Cardiac septum (tissue), 1 donor: ENCODE results near the gene ADAMTS12. TPM values are rescaled to one million over a fixed set of nuclear protein-coding genes. Genes with fewer than 3 reads are reported as not detected.

ENCODE experiments used
- DNase-seq: peaks from one replicate; pipeline ENCODE4 v3.0.0-alpha.2; 2020; ENCODE audit warnings: low spot score
- intact Hi-C: fragments of 100-400 bp; cut with DNase I; formaldehyde crosslinking; loops from one replicate; pipeline ENCODE4 v1.14.0; 2022
- total RNA-seq: library from RNA; stranded (reverse); fragmentation: NEBNext Ultra II Directional; extraction: Animal tissue kit (Norgen Biotek cat#: 25700); gene quantifications from one replicate; pipeline ENCODE4 v1.2.1, GENCODE V29; 2021
- donor health status: DM: no; HTN: no; CAD: no.

Gene ADAMTS12
- total RNA-seq, 1 donor from 2014 or later = 2.8 TPM

- DNase-seq = no peak
- intact Hi-C loops = no loop called here
Observed at GRCh38 chr5:33735072-33735471, 156.7 kb downstream of the ADAMTS12 start.

- no peak for DNase-seq
- intact Hi-C loops = no loop called here
Observed at GRCh38 chr5:33734537-33734936, 157.3 kb downstream of the ADAMTS12 start.

- intact Hi-C loops = no loop called here
- DNase-seq = no peak
Observed at GRCh38 chr5:33733225-33733624, 158.6 kb downstream of the ADAMTS12 start.

GRCh38 chr5:33726422-33727165 lies 165.2 kb downstream of the ADAMTS12 start:
- intact Hi-C loops = no loop called here
- DNase-seq = no peak

- intact Hi-C loops = no loop called here
- no peak for DNase-seq
Observed at GRCh38 chr5:33725806-33726205, 166.0 kb downstream of the ADAMTS12 start.

GRCh38 chr5:33721491-33722200 lies 170.1 kb downstream of the ADAMTS12 start:
- intact Hi-C loops = no loop called here
- DNase-seq = no peak

GRCh38 chr5:33720176-33720575 lies 171.6 kb downstream of the ADAMTS12 start:
- no peak for DNase-seq

GRCh38 chr5:33719769-33720168 lies 172.0 kb downstream of the ADAMTS12 start:
- intact Hi-C loops = no loop called here
- DNase-seq = no peak

More at GRCh38 chr5:33720176-33720575, 171.6 kb downstream of the ADAMTS12 start:
- intact Hi-C loops = no loop called here

- intact Hi-C loops = no loop called here
- DNase-seq = no peak
Observed at GRCh38 chr5:33715661-33716060, 176.1 kb downstream of the ADAMTS12 start.

GRCh38 chr5:33713136-33713765 lies 178.5 kb downstream of the ADAMTS12 start:
- DNase-seq = no peak
- intact Hi-C loops = no loop called here

GRCh38 chr5:33712664-33713063 lies 179.1 kb downstream of the ADAMTS12 start:
- intact Hi-C loops = no loop called here
- DNase-seq = no peak

- intact Hi-C loops = no loop called here
- no peak for DNase-seq
Observed at GRCh38 chr5:33711094-33711679, 180.6 kb downstream of the ADAMTS12 start.

GRCh38 chr5:33702867-33703266 lies 188.9 kb downstream of the ADAMTS12 start:
- intact Hi-C loops = no loop called here
- no peak for DNase-seq

- no peak for DNase-seq
- intact Hi-C loops = no loop called here
Observed at GRCh38 chr5:33701951-33702350, 189.8 kb downstream of the ADAMTS12 start.

GRCh38 chr5:33701251-33701650 lies 190.5 kb downstream of the ADAMTS12 start:
- DNase-seq = no peak
- intact Hi-C loops = no loop called here

GRCh38 chr5:33696411-33696810 lies 195.4 kb downstream of the ADAMTS12 start:
- no peak for DNase-seq

GRCh38 chr5:33692980-33693379 lies 198.8 kb downstream of the ADAMTS12 start:
- intact Hi-C loops = no loop called here
- no peak for DNase-seq

More at GRCh38 chr5:33696411-33696810, 195.4 kb downstream of the ADAMTS12 start:
- intact Hi-C loops = no loop called here

GRCh38 chr5:33691856-33692255 lies 199.9 kb downstream of the ADAMTS12 start:
- intact Hi-C loops = no loop called here
- no peak for DNase-seq

- intact Hi-C loops = no loop called here
- DNase-seq = no peak
Observed at GRCh38 chr5:33690374-33691135, 201.2 kb downstream of the ADAMTS12 start.

- intact Hi-C loops = no loop called here
Observed at GRCh38 chr5:33688526-33688925, 203.3 kb downstream of the ADAMTS12 start.

More at GRCh38 chr5:33688526-33688925, 203.3 kb downstream of the ADAMTS12 start:
- no peak for DNase-seq
